Esophagus squamous epithelium (tissue), 4 donors: ENCODE results near the gene FCRL2.

Experiments used
- CTCF ChIP-seq, 6 experiments: fragments of 450-650 bp in 4 of 6; fragments of 200-600 bp in 2 of 6; sonication (generic) in 2 of 6; IDR thresholded peaks; one replicate each; pipeline ENCODE4 v1.5.1; 2016 to 2019; ENCODE audit warnings: antibody characterized with exemption in 6 of 6, mild to moderate bottlenecking in 4 of 6, moderate library complexity in 4 of 6
- POLR2A ChIP-seq, 4 donors: fragments of 450-650 bp; IDR thresholded peaks; one replicate each; pipeline ENCODE4 v1.6.1; 2017; ENCODE audit warnings: antibody characterized with exemption in 4 of 4, mild to moderate bottlenecking in 4 of 4, moderate library complexity in 3 of 4

DNA sequence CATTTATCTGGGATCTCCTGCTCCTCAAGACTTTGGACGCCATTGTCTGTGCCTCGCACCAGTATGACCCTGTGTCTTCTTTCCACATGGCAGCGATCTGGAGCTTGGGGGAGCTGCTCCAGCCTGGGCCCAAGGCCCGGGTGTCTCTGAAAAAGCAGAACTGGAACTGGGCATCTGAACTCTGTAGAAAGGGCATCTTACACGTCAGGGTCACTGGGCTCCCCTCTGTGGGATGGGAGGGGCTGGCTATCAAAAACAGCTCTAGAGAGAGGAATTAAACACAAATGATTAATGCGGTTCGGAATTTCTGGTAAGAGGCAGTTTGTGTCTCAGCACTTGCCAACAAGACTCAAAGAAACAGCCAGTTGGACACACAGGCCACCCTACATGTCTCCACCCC is 26.9 kb upstream of the FCRL2 start:
- no peak for TF ChIP-seq CTCF (IDR thresholded peaks at IDR 0.05)
- no peak for TF ChIP-seq POLR2A (IDR thresholded peaks at IDR 0.05)
